IPS-20b (cell line): Measurements from ENCODE around the gene EXD3.
"Not testable (repeated sequence)": the region's sequence is repeated elsewhere in the genome, so short reads cannot be mapped to it uniquely, and the experiment has no call there.

Experiments used
- H3K27ac ChIP-seq: one replicate; pipeline ENCODE4 v1.5.1; 2013; ENCODE audit warnings: low read length
- H3K27me3 ChIP-seq: 2 replicates; pipeline ENCODE4 v1.6.1; 2013; ENCODE audit warnings: mild to moderate bottlenecking, low read length, inconsistent platforms; ENCODE audit not compliant: insufficient read depth
- H3K36me3 ChIP-seq: 2 replicates; pipeline ENCODE4 v1.6.1; 2013; ENCODE audit warnings: low read depth, mild to moderate bottlenecking, inconsistent platforms, low read length, moderate library complexity; ENCODE audit not compliant: insufficient read depth
- H3K4me1 ChIP-seq: 2 replicates; pipeline ENCODE4 v1.6.1; 2013; ENCODE audit warnings: mild to moderate bottlenecking, control low read depth, inconsistent platforms, low read length, moderate library complexity; ENCODE audit not compliant: insufficient read depth
- H3K4me3 ChIP-seq: 2 replicates; pipeline ENCODE4 v1.5.1; 2013; ENCODE audit warnings: mild to moderate bottlenecking, low read length, inconsistent platforms
- H3K9ac ChIP-seq: 2 replicates; pipeline ENCODE4 v1.6.1; 2013; ENCODE audit warnings: low read depth, mild to moderate bottlenecking, inconsistent platforms, low read length, moderate library complexity
- H3K9me3 ChIP-seq: 2 replicates; pipeline ENCODE4 v1.6.1; 2013; ENCODE audit warnings: mild to moderate bottlenecking, low read depth, low read length, inconsistent platforms; ENCODE audit not compliant: insufficient read depth

Gene EXD3

GRCh38 chr9:137269231-137269772 lies 153.7 kb downstream of the EXD3 start:
- Histone ChIP-seq H3K36me3 (peaks cover 33% of the 10 kb centered on the region), H3K9me3 (no peaks in the 10 kb centered on the region), H3K27me3 (no peaks in the 10 kb centered on the region), H3K9ac (no peak overlapping the region), H3K4me1 (no peaks in the 10 kb centered on the region), H3K4me3 (no peak overlapping the region), H3K27ac (no peak overlapping the region)

GRCh38 chr9:137268538-137269201 lies 154.3 kb downstream of the EXD3 start:
- Histone ChIP-seq H3K36me3 (peaks cover 39% of the 10 kb centered on the region), H3K4me3 (no peak overlapping the region), H3K9ac (no peak overlapping the region), H3K27ac (no peak overlapping the region), H3K27me3 (no peaks in the 10 kb centered on the region), H3K9me3 (no peaks in the 10 kb centered on the region), H3K4me1 (no peaks in the 10 kb centered on the region)

- no peaks in the 10 kb centered on the region for H3K27me3 ChIP-seq
- peaks cover 38% of the 10 kb centered on the region for H3K36me3 ChIP-seq
- no peak overlapping the region for H3K27ac ChIP-seq
- H3K9ac ChIP-seq = no peak overlapping the region
- H3K4me3 ChIP-seq = no peak overlapping the region
- no peaks in the 10 kb centered on the region for H3K4me1 ChIP-seq
- H3K9me3 ChIP-seq = no peaks in the 10 kb centered on the region
These were observed 155.0 kb downstream of the EXD3 start for GRCh38 chr9:137267933-137268355.

GRCh38 chr9:137266585-137267453 lies 156.1 kb downstream of the EXD3 start:
- Histone ChIP-seq H3K27ac (no peak overlapping the region), H3K36me3 (peaks cover 35% of the 10 kb centered on the region), H3K9ac (no peak overlapping the region), H3K4me3 (no peak overlapping the region), H3K4me1 (no peaks in the 10 kb centered on the region), H3K27me3 (no peaks in the 10 kb centered on the region), H3K9me3 (no peaks in the 10 kb centered on the region)

- Histone ChIP-seq H3K27ac (no peak overlapping the region), H3K4me3 (no peak overlapping the region), H3K9me3 (no peaks in the 10 kb centered on the region), H3K36me3 (peaks cover 35% of the 10 kb centered on the region), H3K4me1 (no peaks in the 10 kb centered on the region), H3K9ac (no peak overlapping the region), H3K27me3 (no peaks in the 10 kb centered on the region)
These were observed 156.8 kb downstream of the EXD3 start for GRCh38 chr9:137266162-137266527.

GRCh38 chr9:137265496-137266161 lies 157.3 kb downstream of the EXD3 start:
- no peak overlapping the region for H3K9ac ChIP-seq
- H3K9me3 ChIP-seq = no peaks in the 10 kb centered on the region
- H3K36me3 ChIP-seq = peaks cover 30% of the 10 kb centered on the region
- H3K4me3 ChIP-seq = no peak overlapping the region
- no peaks in the 10 kb centered on the region for H3K4me1 ChIP-seq
- no peaks in the 10 kb centered on the region for H3K27me3 ChIP-seq
- no peak overlapping the region for H3K27ac ChIP-seq

GRCh38 chr9:137264067-137264466 lies 158.9 kb downstream of the EXD3 start:
- no peak overlapping the region for H3K9ac ChIP-seq
- peaks cover 27% of the 10 kb centered on the region for H3K36me3 ChIP-seq
- no peaks in the 10 kb centered on the region for H3K27me3 ChIP-seq
- no peaks in the 10 kb centered on the region for H3K4me1 ChIP-seq
- no peaks in the 10 kb centered on the region for H3K9me3 ChIP-seq
- no peak overlapping the region for H3K27ac ChIP-seq
- H3K4me3 ChIP-seq = no peak overlapping the region

GRCh38 chr9:137263506-137263905 lies 159.5 kb downstream of the EXD3 start:
- Histone ChIP-seq H3K9me3 (no peaks in the 10 kb centered on the region), H3K27me3 (no peaks in the 10 kb centered on the region), H3K36me3 (peaks cover 27% of the 10 kb centered on the region), H3K4me3 (no peak overlapping the region), H3K4me1 (no peaks in the 10 kb centered on the region), H3K9ac (no peak overlapping the region), H3K27ac (no peak overlapping the region)

- Histone ChIP-seq H3K36me3 (peaks cover 33% of the 10 kb centered on the region), H3K27ac (no peak overlapping the region), H3K27me3 (no peaks in the 10 kb centered on the region)
These were observed 160.1 kb downstream of the EXD3 start for GRCh38 chr9:137262909-137263285.

GRCh38 chr9:137262173-137262908 lies 160.6 kb downstream of the EXD3 start:
- not testable (repeated sequence) for H3K4me1 ChIP-seq, H3K9me3 ChIP-seq, H3K27me3 ChIP-seq, H3K9ac ChIP-seq, H3K27ac ChIP-seq, H3K4me3 ChIP-seq
- peaks cover 35% of the 10 kb centered on the region for H3K36me3 ChIP-seq

More at GRCh38 chr9:137262909-137263285, 160.1 kb downstream of the EXD3 start:
- Histone ChIP-seq H3K9ac (no peak overlapping the region), H3K9me3 (no peaks in the 10 kb centered on the region), H3K4me3 (no peak overlapping the region), H3K4me1 (no peaks in the 10 kb centered on the region)
